ENCODE results near the gene ATP6V1G3. TPM values are rescaled to one million over a fixed set of nuclear protein-coding genes. Genes with fewer than 3 reads are reported as not detected.
A peak's percentile ranks its signal among the peaks of the same experiment; 100 is the strongest.
"Not testable (repeated sequence)": the region's sequence is repeated elsewhere in the genome, so short reads cannot be mapped to it uniquely, and the experiment has no call there.

ATP6V1G3 gene
- total RNA-seq, 2 experiments from 2014 or later, result not detected

DNA sequence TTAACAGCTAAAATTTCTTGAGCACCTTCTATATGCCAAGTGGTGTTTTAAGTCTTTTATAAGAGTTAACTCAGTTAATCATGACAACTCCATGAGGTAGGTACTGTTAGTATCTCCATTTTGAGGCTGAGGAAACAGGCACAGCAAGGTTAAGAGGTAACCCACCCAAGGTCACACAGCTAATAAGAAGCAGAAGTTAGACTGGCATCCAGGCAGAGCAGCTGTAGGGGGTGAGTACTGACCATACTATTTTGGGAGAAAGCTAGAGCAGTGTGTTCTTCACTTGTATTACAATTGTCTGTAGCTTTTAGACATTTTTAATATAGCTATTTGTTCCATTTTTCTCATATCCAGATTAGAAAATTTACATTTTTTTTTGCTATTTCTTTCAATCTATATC lies 4.8 kb downstream of the ATP6V1G3 start:
- CTCF ChIA-PET, result interaction anchor here (0.8 to 1.6 kb wide), 5 partner anchors 8 to 115 kb away, joined by 3 to 8 read pairs (median 4); no protein-coding TSS in a partner anchor
- no peak overlapping the region for H3K4me3 Mint-ChIP-seq
- H3K27ac Mint-ChIP-seq, result no peak overlapping the region

DNA sequence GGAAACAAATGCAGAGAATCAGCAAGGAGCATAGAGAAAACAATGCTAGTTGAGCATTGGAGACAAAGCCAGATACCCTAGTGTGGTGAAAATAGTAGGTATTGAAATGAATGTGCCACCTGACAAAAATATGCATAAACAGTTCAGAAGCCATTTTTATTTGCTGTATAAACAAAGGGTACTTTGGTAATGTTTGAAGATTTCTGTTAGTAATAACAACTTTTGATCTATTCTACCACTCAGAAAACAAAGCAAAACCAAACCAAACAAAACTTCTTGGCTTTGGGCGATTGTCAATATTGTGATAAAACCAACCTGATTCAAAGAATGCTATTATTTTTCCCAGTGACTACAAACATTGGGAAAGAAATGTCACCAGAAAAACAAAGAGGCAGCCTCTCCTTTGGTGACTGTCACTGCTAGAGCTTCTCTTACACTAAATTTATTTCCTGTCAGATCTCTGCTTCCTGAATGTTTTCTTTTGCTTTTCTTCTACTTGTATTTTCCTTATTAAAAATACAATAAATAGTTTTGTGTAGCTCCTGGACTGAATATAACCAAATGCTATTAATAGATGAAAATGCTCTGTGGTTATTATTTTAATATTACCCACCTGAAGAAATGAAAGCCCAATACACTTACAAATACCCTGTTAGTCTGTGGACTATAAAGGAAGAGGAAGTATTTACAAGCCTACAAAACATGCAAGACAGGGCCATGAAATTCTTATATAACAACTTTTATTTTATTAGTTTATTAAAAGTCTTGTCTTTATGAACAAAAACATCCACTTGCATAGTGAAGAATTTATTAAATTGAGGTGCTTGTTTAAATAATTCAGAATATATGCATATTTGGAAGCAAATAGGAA lies 5.7 kb downstream of the ATP6V1G3 start:
- peaks cover 56% of the 10 kb centered on the region for H3K4me1 Mint-ChIP-seq
- H3K27ac Mint-ChIP-seq, result peak overlapping the region; percentile 87
- H3K4me3 Mint-ChIP-seq, result peak overlapping the region; percentile 55
- CTCF ChIA-PET, result interaction anchor here (0.9 to 1.6 kb wide), 3 partner anchors 9 to 74 kb away, joined by 3 to 8 read pairs (median 7); no protein-coding TSS in a partner anchor
- peaks cover 8% of the 10 kb centered on the region for H3K9me3 Mint-ChIP-seq
- POLR2A ChIA-PET, result no interaction called here
- no peak for DNase-seq
- H3K27me3 Mint-ChIP-seq, result no peaks in the 10 kb centered on the region
- H3K36me3 Mint-ChIP-seq (ENCODE audit: low read depth), result peaks cover 19% of the 10 kb centered on the region

More for the DNA sequence above, 4.8 kb downstream of the ATP6V1G3 start:
- Mint-ChIP-seq H3K4me1 (peaks cover 57% of the 10 kb centered on the region), H3K27me3 (no peaks in the 10 kb centered on the region), H3K36me3 (ENCODE audit: low read depth) (peaks cover 19% of the 10 kb centered on the region), H3K9me3 (peaks cover 8% of the 10 kb centered on the region)
- no peak for DNase-seq
- POLR2A ChIA-PET, result interaction anchor here (0.7 kb wide), 1 partner anchor 82 kb away, joined by 3 read pairs; no protein-coding TSS in a partner anchor

DNA sequence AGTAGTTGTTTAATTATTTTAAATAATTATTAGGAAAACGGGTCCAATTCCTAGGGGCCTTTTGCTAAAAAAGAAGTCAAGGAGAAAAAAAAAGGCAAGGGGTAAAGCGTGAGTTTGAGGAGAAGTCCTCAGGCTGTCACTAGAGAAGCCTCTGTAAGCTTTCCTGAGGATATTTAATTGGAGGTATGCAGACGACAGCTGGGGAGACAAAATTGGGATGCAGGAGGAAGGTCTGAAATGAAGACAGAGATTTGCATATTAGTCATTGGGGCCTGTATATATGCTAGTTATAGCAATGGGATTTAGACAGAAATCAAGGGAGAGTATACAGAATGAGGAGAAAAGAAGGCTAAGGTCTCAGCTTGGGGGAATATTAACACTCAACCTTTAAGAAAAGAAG lies 8.6 kb downstream of the ATP6V1G3 start:
- CTCF ChIA-PET, result interaction anchor here (0.8 kb wide), 1 partner anchor 17 kb away, joined by 3 read pairs; no protein-coding TSS in a partner anchor
- Mint-ChIP-seq H3K4me1 (peaks cover 36% of the 10 kb centered on the region), H3K27me3 (no peaks in the 10 kb centered on the region), H3K4me3 (no peak overlapping the region), H3K36me3 (ENCODE audit: low read depth) (peaks cover 19% of the 10 kb centered on the region), H3K9me3 (peaks cover 8% of the 10 kb centered on the region), H3K27ac (no peak overlapping the region)
- no peak for DNase-seq
- POLR2A ChIA-PET, result no interaction called here

DNA sequence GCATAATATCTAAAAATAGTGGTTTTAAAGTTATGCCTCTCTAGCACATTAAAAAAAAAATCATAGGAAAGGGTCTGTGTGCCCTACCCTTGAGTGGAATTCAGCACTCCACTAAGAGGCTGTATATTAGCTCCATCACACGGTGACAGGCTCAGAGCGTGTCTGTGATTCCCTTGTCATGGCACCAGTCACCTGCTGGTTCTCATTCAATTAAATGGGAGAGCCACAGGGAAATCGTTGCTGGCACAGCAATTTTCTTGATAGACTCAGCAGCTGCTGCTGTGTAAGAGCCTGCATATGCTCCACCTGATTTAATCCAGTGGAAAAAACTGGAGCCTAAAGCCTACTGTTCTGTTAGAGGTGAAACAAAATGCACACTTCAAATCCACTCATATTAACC lies 9.5 kb downstream of the ATP6V1G3 start:
- ChIA-PET POLR2A (no interaction called here), CTCF (interaction anchor here (0.6 kb wide), 1 partner anchor 37 kb away, joined by 3 read pairs; no protein-coding TSS in a partner anchor)
- Mint-ChIP-seq H3K4me3 (no peak overlapping the region), H3K36me3 (ENCODE audit: low read depth) (peaks cover 19% of the 10 kb centered on the region), H3K4me1 (peaks cover 33% of the 10 kb centered on the region), H3K9me3 (peaks cover 8% of the 10 kb centered on the region), H3K27me3 (no peaks in the 10 kb centered on the region), H3K27ac (no peak overlapping the region)
- no peak for DNase-seq

DNA sequence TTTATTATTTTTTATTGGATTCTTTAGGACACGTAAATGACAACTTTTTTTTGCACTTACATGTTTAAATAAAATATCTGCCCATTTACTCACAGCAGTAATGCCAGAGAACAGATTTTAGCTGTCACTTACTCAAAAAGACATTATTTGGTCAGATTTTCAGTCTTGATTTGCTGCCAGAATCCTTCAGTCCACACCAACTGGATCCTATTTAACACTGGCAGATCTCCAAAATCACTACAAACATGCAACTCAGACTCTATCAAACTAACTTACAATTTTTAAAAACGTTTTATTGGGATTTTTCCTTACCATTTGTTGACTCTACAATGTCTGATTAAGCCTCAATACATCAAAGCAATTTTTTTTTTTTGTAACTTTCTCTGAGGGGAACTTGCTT lies 11.1 kb downstream of the ATP6V1G3 start:
- Mint-ChIP-seq H3K4me3 (no peak overlapping the region), H3K27me3 (no peaks in the 10 kb centered on the region), H3K36me3 (ENCODE audit: low read depth) (peaks cover 17% of the 10 kb centered on the region), H3K4me1 (peaks cover 30% of the 10 kb centered on the region), H3K27ac (no peak overlapping the region), H3K9me3 (peaks cover 8% of the 10 kb centered on the region)
- no peak for DNase-seq
- CTCF ChIA-PET, result interaction anchor here (1.6 kb wide), 1 partner anchor 10 kb away, joined by 4 read pairs; no protein-coding TSS in a partner anchor
- POLR2A ChIA-PET, result no interaction called here

DNA sequence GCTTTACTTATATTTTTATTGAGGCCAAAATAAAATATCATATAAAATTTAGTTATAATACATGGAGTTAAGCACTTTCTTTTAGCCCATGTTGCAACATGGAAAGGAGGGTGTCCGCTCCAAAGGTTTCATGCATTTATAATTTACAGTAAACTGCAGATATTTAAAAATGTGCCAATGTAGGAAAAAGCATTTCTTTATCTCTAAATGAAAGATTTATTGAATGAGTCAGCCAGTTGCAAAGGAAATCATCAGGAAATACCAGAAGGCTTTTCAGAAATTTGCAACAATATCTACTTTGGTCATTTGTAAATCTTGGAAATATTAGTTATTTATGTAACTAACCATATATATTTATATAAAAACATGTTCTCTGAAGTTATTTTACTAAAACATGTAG lies 12.1 kb downstream of the ATP6V1G3 start:
- H3K27ac Mint-ChIP-seq, result no peak overlapping the region
- ChIA-PET POLR2A (no interaction called here), CTCF (interaction anchor here (0.9 kb wide), 1 partner anchor 92 kb away, joined by 3 read pairs; no protein-coding TSS in a partner anchor)
- peaks cover 10% of the 10 kb centered on the region for H3K36me3 Mint-ChIP-seq (ENCODE audit: low read depth)
- peaks cover 3% of the 10 kb centered on the region for H3K9me3 Mint-ChIP-seq
- peaks cover 26% of the 10 kb centered on the region for H3K4me1 Mint-ChIP-seq
- no peaks in the 10 kb centered on the region for H3K27me3 Mint-ChIP-seq
- H3K4me3 Mint-ChIP-seq, result no peak overlapping the region
- no peak for DNase-seq

DNA sequence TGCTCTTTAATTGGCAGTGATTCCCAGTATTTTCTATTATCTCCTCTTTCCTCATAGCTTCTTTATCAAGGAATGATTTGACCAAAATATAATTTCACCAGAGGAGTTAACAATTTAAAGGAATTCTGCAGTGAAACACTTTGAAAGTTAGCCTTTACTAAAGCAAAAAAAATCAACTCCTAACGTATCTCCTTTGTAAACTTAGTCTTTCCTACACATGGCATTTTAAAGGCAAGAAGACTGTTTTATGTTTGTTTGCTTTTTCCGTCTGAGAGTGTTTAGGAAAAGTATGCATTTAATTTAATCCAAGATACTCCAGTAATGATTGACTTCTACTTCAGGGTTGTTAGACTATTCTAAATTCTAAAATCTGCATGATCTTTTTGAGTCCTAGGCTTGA lies 15.9 kb downstream of the ATP6V1G3 start:
- Mint-ChIP-seq H3K27me3 (no peaks in the 10 kb centered on the region), H3K9me3 (no peaks in the 10 kb centered on the region), H3K4me3 (peak overlapping the region; percentile 64), H3K4me1 (peaks cover 56% of the 10 kb centered on the region), H3K36me3 (ENCODE audit: low read depth) (no peaks in the 10 kb centered on the region), H3K27ac (peak overlapping the region; percentile 86)
- no peak for DNase-seq
- ChIA-PET POLR2A (interaction anchor here (1.0 kb wide), 1 partner anchor 115 kb away, joined by 3 read pairs; the partner anchor contains the start of gene PTPRC), CTCF (interaction anchor here (0.7 to 1.0 kb wide), 2 partner anchors 16 to 131 kb away, joined by 3 to 5 read pairs; partner anchors contain the start of gene ATP6V1G3)

DNA sequence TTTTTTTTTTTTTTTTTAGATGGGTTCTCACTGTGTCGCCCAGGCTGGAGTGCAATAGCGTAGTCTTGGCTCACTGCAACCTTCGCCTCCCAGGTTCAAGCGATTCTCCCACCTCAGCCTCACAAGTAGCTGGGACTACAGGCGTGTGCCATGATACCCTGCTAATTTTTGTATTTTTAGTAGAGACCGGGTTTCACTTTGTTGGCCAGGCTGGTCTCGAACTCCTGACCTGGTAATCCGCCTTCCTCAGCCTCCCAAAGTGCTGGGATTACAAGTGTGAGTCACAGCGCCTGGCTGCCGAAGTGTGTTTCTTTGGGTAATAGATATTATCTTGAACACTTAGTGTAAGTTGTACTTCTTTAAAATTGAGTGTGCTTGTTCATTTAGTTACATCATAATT lies 16.4 kb downstream of the ATP6V1G3 start:
- H3K36me3 Mint-ChIP-seq (ENCODE audit: low read depth); H3K9me3 Mint-ChIP-seq; H3K27me3 Mint-ChIP-seq: not testable (repeated sequence)
- peaks cover 60% of the 10 kb centered on the region for H3K4me1 Mint-ChIP-seq
- H3K4me3 Mint-ChIP-seq, result peak overlapping the region; percentile 64
- CTCF ChIA-PET, result interaction anchor here (0.7 to 1.0 kb wide), 2 partner anchors 17 to 131 kb away, joined by 3 to 5 read pairs; partner anchors contain the start of gene ATP6V1G3
- POLR2A ChIA-PET, result interaction anchor here (1.0 kb wide), 1 partner anchor 115 kb away, joined by 3 read pairs; the partner anchor contains the start of gene PTPRC
- peak overlapping the region; percentile 86 for H3K27ac Mint-ChIP-seq
- DNase-seq, result peak; percentile 12

DNA sequence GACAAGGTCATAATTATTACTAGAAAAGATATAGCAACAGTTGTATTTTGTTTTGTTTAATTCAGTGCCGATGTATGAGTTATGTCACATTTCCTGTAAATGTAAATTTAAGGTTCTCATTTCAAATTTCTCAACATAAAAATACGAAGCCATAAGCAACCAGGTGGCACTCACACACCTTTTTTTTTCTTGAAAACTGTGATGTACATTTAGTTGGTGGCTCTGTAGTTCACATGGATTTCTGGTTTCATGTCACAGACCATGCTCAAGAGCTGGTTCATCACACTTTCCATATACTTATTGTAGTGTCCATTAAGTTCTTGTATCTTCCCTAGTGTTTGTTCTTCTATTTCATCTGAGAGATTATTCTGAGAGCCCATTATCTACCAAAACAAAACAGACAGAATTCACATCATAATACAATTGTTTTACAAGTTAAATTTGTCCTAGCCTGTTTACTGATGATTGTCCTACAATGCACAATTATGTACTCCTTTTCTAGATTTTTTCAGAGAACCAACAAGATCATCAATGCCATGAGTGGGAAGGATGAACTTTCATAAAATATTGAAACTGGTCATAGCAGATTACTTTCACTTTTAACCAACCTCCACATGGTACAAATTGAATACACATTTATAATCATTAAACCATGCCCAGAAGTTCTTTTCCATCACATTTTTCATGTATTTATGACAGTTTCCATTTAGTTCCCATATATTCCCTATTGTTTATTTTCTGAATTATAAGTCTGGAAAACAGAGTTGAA lies 17.1 kb downstream of the ATP6V1G3 start:
- peak; percentile 44 for DNase-seq
- ChIA-PET CTCF (interaction anchor here (1.2 to 1.6 kb wide), 2 partner anchors 10 to 33 kb away, joined by 3 read pairs; no protein-coding TSS in a partner anchor), POLR2A (interaction anchor here (0.9 kb wide), 1 partner anchor 158 kb away, joined by 6 read pairs; no protein-coding TSS in a partner anchor)
- Mint-ChIP-seq H3K27ac (peak overlapping the region; percentile 86), H3K36me3 (ENCODE audit: low read depth) (no peaks in the 10 kb centered on the region), H3K4me1 (peaks cover 66% of the 10 kb centered on the region), H3K4me3 (peak overlapping the region; percentile 64), H3K9me3 (no peaks in the 10 kb centered on the region), H3K27me3 (no peaks in the 10 kb centered on the region)

DNA sequence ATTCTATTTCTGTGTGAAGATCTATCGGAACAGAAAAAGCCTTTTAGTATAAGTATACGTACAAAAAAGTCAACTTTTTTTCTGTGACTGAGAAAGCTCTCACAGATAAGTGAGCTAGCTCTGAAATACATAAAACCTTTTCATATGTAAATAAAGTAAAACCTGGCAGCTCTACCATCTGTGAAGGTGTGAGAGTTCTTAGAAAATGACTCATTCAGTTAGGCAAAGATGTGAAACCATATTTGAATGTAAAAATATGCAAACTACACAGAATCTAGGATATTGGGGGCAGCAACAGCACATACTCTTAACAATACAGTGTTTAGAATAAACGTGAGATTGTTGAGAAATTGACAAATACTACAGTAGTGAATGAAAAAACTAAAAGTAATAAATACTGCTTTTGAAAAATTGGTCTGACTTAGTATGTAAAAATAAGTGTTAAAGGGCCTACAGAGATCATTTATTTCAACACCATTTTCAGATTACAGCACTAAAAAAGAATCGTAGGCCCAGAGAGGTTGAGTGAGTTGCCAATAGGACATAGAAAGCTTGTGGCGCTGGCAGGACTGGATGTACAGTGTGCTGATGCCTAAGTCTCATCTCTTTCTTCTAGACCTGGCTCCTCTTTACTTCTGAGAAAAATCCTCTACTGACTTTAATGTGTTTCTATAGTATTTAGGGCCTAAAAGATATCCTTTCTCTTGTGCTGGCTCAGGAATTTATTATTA lies 19.8 kb downstream of the ATP6V1G3 start:
- no peaks in the 10 kb centered on the region for H3K27me3 Mint-ChIP-seq
- CTCF ChIA-PET, result interaction anchor here (1.0 to 2.5 kb wide), 4 partner anchors 10 to 165 kb away, joined by 3 to 10 read pairs (median 4); no protein-coding TSS in a partner anchor
- H3K36me3 Mint-ChIP-seq (ENCODE audit: low read depth), result no peaks in the 10 kb centered on the region
- H3K4me1 Mint-ChIP-seq, result peaks cover 63% of the 10 kb centered on the region
- H3K4me3 Mint-ChIP-seq, result peak overlapping the region; percentile 65
- peak; percentile 31 for DNase-seq
- peak overlapping the region; percentile 83 for H3K27ac Mint-ChIP-seq
- POLR2A ChIA-PET, result interaction anchor here (0.9 kb wide), 1 partner anchor 92 kb away, joined by 3 read pairs; no protein-coding TSS in a partner anchor
- H3K9me3 Mint-ChIP-seq, result no peaks in the 10 kb centered on the region

DNA sequence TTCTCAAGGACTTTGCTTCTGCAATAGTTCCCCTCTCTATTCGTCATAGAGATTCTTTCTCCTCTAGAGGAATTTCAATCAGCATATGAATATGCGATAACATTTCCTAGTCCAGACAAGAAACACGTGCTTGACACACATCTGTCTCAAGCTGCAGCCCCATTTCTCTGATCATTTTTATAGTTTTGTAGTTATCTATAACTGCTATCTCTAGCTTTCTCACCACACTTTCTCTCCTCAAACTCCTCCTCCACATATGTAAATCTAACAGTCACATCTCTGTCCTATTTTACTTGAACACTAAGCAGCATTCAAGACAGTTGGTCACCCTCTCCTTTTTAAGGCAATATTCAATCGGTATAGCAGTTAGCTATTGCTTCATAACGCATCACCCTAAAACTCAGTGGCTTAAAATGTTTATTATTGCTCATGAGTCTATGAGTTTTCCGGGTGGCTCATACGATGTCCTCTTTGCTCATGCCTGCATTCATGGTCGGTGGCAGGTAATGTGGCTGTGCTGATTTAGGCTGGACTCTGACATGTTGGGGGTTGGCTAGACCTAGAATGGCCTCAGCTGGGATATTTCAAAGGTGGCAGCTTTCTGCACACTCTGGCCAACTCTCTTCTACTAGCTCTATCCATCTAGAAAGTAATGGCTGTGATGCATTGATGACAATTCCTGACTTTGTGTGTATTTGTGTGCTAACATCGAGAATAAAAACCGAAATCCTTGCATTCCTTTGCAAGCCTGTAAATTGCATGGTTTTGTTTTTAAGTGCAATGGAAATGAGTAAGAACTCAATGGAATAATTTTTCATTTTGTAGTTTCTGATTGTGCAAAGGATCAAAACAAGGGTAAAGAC lies 20.6 kb downstream of the ATP6V1G3 start:
- Mint-ChIP-seq H3K36me3 (ENCODE audit: low read depth) (no peaks in the 10 kb centered on the region), H3K4me3 (peak overlapping the region; percentile 65), H3K27ac (peak overlapping the region; percentile 83), H3K4me1 (peaks cover 62% of the 10 kb centered on the region), H3K27me3 (no peaks in the 10 kb centered on the region), H3K9me3 (no peaks in the 10 kb centered on the region)
- no peak for DNase-seq
- ChIA-PET CTCF (interaction anchor here (0.6 to 2.5 kb wide), 6 partner anchors 9 to 166 kb away, joined by 3 to 10 read pairs (median 4); no protein-coding TSS in a partner anchor), POLR2A (interaction anchor here (0.9 kb wide), 1 partner anchor 93 kb away, joined by 3 read pairs; no protein-coding TSS in a partner anchor)
